T-helper 1 cell (primary cell): ENCODE data around the gene DMRTC1B.
"Not testable (repeated sequence)": the region's sequence is repeated elsewhere in the genome, so short reads cannot be mapped to it uniquely, and the experiment has no call there.

Experiments
- DNase-seq, 5 donors: peaks; one replicate each; pipeline ENCODE4 v3.0.0-alpha.2; 2012 to 2020
- total RNA-seq, 4 donors: gene quantifications; one replicate each; lab custom pipeline; 2026; lab: John Stamatoyannopoulos, UW

The DMRTC1B gene, protein sequence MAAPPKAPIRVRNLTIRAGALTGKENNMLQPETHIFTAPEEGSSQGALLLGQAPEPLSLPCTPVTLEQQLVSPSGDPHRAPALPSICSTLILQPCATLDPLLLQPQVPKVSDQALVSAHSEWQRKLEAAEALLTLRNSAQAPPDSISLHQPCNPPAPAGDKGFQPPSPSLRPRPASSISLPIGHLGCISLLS
- 0 reads per million in 4 donors for total RNA-seq

DNA sequence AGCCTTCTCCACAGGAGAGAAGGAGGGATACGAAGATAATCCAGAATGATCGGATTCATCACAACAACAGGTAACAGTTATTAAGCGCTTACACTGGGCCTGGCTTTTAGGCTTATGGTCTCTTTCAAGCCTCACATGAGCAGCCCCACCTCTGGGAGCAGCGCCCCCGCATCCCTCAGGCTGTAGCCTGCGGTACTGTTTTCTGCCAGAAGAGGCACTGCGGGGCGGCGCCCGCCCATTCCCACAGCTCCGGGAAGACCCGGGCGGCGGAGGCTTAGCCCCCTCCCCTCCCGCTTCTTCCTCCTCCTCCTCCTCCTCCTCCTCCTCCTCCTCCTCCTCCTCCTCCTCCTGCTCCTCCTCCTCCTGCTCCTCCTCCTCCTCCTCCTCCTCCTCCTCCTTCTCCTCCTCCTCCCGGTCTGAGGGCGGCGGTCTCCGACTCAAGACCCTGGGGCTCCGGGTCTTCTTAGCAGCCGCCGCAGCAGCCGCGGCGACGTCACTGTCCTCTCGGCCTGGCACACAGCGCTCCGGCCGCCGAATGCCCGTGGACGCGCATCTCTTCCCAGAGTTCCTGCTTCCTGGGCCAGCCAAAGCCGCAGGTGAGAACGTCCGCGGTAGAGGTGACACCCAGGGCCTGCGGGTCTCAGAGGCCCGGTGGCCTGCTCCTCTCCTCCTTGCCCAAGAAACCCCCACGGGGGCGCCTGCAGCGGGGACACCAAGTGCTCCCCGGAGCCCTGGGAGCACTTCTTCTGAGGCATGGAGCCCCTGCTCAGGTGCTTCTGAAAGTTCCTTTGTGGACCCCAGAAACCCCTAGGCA, at the start of gene DMRTC1B:
DMRTC1B (plus strand) TSS at position 238 of the 814 bp plus-strand sequence. CDS start 68,246 bp downstream, outside the sequence.
- DNase-seq: not testable (repeated sequence)

DNA sequence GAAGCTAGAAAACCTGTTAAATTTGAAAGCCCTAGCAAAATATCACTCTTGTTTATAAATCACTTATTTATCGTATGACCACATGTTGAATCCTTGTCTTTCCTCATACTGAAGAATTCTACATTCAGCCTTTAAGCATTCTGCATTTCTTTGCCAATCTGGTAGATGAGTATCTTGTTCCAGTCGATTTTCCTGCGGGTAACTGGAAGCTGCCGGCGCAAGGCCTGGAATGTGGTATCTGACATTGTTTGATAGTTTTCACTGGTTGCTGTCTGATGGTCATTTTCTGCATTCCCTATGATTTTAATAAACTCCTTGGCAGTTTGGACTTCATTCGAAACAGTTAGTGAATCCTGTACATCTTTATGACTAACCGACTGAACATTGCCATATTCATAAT, 48.8 kb upstream of the DMRTC1B start:
- no peak for DNase-seq

DNA sequence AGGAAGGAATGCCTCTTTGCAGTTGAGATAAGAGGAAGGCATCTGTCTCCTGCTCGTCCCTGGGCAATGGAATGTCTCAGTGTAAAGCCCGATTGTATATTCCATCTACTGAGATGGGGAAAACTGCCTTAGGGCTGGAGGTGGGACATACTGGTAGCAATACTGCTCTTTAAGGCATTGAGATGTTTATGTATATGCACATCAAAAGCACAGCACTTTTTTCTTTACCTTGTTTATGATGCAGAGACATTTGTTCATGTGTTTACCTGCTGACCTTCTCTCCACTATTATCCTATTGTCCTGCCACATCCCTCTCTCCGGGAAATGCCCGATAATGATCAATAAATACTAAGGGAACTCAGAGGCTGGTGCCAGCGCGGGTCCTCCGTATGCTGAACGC, 43.1 kb upstream of the DMRTC1B start:
- DNase-seq: not testable (repeated sequence)

DNA sequence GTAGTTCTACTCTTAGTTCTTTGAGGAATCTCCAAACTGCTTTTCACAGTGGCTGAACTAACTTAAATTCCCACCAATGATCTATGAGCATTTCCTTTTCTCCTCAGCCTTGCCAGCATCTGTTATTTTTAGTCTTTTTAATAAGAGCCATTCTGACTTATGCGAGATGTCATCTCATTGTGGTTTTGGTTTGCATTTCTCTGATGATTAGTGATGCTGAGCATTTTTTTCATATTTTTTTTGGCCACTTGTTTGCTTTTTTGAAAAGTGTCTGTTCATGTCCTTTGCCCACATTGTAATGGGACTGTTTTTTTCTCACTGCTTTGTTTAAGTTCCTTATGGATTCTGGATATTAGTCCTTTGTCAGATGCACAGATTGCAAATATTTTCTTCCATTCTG, 41.1 kb upstream of the DMRTC1B start:
- DNase-seq: no peak

DNA sequence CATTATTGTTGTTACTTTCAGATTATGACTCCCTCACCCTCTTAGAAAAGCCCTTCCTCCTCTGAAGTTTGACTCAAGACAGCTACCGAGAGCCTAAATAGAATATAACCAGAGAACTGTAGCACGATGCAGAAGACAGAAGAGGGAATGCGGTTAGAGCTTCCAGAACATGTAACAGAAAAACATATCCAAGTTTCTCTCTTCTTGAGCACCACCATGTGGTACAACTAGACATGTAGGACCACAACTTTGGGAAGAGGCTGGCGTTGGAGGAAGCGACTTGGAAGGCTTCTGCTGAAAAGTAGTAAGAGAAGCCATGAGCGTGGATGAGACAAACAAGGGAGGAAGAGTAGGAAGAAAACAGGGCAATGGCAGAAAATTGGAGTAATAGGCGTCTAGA, 31.1 kb upstream of the DMRTC1B start:
- DNase-seq: not testable (repeated sequence)

DNA sequence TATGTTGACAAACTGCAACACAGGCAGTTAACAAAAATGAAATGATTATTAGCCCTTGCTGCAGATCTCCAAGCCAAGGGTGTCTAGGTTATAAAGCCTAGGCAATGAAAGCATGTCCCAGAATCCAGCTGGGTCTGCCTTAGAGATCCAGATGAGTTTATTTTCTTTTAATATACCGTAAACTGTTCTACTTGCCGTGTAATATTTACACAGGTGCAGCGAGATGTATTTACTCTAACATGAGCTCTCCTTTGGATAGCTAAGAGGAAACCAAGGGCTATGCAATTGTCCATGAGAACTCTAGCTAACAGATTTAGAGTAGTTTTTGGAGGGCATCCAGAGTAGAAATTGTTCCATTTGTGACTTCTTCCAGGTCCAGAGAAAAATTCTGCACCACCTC, 28.1 kb upstream of the DMRTC1B start:
- not testable (repeated sequence) for DNase-seq

DNA sequence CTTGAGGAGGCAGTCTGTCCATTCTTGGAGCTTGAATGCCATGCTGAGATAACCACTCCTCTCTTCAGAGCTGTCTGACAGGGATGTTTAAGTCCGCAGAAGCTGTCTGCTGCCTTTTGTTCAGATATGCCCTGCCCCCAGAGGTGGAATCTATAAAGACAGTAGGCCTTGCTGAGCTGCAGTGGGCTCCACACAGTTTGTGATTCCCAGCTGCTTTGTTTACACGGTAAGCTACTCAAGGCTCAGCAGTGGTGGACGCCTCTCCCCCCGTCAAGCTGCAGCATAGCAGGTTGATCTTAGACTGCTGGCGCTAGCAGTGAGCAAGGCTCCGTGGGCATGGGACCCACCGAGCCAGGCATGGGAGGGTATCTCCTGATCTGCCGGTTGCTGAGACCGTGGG, 16.2 kb upstream of the DMRTC1B start:
- not testable (repeated sequence) for DNase-seq

DNA sequence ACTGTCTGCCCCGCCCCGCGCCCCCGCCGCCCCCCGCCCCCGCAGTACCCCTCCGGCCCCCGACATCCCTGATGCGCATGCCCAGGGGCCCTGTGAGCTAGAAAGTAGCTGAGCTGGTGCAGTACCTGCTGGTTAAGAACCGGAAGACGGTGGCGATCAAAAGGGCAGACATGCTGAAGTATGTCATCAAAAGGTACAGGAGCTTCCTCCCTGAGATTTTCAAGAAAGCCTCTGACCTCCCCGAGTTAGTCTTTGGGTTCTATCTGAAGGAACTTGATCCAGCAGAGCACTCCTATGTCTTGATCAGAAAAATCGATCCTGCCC, 739 bp downstream of the DMRTC1B start:
- DNase-seq: not testable (repeated sequence)

DNA sequence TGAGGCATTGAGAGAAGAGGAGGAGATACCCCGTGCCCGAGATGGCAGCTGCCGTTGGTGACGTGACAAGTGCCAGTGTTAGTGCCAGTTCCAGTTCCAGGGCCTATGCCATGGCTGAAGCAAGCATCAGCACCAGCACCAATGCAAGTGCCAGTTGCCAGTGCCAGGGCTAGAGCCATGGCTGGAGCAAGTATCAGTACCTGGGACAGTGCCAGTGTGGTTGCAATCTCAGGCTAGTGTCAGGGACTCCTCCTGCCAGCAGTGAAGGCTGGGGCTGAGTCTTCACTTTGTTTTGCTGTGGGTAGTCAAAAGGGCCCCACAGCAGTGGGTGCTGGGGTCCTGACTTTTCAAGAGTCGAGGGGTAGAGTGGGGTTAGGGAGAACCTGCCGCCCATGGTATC, 1.5 kb downstream of the DMRTC1B start:
- not testable (repeated sequence) for DNase-seq

DNA sequence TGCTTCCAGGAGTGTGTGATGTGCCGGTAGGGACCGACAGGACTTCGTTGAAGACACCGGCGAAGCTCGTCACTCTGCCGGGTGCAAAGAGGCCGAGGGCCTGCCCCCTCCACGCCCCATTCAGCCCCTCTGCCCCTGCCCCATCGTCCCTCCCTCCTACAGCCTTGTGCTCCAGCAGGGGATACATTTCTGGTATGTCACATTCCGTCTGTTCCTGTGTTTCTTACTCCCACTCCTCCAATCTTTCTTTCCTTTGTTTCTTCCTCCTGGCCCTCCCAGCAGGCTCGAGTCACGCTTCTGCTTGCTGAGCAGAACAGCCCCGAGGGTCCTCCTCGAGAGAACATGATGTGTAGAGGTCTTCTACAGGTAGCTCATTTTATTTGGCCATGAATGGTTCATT, 5.9 kb downstream of the DMRTC1B start, which contains the start of gene FAM236B:
FAM236B (minus strand) TSS at position 101 of the 400 bp plus-strand sequence; CDS start at position 1, 100 bp downstream.
- DNase-seq: not testable (repeated sequence)

DNA sequence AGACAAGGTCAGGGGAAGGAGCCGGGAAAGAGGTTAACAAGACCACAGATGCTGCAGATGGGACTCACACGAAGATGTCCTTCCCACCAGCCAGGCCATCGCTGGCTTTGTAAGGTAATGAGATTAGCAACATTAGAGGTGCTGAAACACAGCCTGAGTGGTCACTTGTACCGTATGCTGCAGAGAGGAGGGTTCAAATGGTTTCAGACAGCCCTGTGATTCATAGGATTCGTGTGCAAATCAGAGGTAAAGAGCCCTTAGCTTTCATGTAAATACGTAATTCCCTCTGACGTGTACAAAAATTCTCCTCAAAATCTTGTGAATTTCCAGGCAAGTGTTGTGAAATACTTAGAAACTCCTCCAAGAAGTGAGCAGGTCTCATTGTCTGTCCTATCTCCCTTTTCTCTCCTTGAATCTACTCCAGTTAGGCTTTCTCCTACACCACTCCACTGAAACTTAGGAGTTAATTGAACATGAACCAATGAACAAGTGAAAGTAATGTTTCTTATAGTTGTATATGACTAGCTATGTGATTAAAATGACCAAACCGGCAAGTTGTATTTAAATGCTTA, 6.8 kb downstream of the DMRTC1B start:
- DNase-seq: not testable (repeated sequence)

DNA sequence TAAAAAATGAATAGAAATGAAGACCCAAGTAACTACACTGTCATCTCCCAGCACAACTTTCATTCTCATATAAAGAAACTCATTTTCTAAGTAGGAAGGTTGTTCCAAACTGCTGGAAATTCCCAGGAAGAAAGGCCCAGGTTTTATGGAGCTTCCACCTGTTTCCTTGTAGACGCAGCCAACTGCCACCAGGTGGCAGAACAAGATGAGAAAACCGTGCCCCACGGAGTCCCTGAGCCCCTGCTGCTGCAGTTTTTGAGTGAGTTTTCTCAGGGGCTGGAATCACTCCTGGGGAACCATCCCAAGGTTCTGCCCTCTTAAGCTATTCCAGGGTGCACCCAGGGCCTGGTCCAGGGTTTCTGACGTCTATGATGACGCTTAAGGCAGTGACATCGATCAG, 7.3 kb downstream of the DMRTC1B start:
- not testable (repeated sequence) for DNase-seq

DNA sequence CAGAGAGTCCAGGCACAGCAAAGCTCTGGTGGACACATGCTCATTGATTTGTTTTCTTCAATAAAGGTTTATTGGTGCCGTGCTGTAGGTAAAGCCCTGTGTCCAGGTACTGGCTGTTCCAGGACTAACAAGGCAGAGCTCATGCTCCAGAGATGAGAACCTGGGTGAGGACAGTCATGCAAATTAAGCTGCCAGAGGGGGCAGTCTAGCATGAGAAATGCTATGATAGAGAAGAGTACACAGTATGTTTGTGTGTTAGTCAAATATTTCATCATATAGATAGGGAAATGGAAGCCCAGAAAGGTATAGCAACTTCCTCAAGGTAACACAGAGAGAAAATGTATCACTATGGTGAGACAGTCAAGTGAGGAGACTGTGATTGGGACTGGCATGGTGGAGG, 11.5 kb downstream of the DMRTC1B start:
- not testable (repeated sequence) for DNase-seq

DNA sequence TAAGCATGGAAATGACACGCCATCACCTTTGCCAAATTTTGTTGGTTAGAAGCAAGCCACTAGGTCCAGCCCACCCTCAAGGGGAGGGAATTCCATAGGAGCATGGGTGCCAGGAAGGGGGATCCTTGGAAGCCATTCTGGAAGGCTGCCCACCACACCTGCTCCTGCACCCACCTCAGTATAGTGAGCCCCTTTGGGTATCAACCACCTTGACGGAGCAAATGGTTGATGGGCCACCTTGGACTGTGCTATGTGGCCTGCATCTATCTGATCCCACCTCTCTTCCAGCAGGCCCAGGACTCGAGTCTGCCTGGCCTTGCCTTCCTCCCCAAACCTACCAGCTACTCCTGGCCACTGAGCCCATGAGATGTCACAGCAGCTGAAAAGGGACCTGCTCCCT, 13.7 kb downstream of the DMRTC1B start:
- DNase-seq: not testable (repeated sequence)

DNA sequence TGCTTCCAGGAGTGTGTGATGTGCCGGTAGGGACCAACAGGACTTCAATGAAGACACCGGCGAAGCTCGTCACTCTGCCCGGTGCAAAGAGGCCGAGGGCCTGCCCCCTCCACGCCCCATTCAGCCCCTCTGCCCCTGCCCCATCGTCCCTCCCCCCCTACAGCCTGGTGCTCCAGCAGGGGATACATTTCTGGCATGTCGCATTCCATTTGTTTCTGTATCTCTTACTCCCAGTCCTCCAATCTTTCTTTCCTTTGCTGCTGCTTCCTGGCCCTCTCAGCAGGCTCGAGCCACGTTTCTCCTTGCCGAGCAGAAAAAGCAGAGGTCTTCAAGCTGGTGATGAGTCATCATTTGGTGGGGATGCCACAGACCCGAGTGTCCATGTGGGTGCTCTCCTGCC, 31.4 kb downstream of the DMRTC1B start, which contains the start of gene FAM236D:
FAM236D (minus strand) TSS at position 101 of the 400 bp plus-strand sequence; CDS start at position 1, 100 bp downstream.
- DNase-seq: not testable (repeated sequence)

DNA sequence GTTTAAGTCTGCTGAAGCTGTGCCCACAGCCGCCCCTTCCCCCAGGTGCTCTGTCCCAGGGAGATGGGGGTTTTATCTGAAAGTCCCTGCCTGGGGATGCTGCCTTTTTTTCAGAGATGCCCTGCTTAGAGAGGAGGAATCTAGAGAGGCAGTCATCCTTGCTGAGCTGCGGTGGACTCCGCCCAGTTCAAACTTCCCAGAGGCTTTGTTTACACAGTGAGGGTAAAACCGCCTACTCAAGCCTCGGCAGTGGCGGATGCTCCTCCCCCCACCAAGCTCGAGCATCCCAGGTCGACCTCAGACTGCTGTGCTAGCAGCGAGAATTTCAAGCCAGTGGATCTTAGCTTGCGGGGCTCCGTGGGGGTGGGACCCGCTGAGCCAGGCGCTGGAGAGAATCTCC, 54.0 kb downstream of the DMRTC1B start:
- DNase-seq: not testable (repeated sequence)

DNA sequence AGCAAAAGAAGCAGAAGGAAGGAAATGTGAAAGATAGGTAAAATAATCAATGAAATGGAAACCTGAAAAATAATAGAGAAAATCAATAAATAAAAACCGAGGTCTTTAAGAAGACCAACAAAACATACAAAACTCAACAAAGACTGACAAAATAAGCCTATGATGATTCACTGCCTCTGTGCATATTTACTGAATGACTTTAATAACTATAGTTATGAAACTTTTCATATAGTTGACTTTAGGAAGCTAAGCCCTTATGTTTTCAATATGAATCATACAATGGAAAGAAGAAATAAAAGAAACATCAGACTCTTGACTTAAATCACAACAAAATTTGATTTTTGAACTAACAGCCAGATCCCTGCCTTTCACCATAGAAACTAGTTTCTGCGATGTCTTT, 60.8 kb downstream of the DMRTC1B start:
- DNase-seq: not testable (repeated sequence)

DNA sequence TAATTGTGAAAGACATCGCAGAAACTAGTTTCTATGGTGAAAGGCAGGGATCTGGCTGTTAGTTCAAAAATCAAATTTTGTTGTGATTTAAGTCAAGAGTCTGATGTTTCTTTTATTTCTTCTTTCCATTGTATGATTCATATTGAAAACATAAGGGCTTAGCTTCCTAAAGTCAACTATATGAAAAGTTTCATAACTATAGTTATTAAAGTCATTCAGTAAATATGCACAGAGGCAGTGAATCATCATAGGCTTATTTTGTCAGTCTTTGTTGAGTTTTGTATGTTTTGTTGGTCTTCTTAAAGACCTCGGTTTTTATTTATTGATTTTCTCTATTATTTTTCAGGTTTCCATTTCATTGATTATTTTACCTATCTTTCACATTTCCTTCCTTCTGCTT, 106.2 kb downstream of the DMRTC1B start:
- not testable (repeated sequence) for DNase-seq

DNA sequence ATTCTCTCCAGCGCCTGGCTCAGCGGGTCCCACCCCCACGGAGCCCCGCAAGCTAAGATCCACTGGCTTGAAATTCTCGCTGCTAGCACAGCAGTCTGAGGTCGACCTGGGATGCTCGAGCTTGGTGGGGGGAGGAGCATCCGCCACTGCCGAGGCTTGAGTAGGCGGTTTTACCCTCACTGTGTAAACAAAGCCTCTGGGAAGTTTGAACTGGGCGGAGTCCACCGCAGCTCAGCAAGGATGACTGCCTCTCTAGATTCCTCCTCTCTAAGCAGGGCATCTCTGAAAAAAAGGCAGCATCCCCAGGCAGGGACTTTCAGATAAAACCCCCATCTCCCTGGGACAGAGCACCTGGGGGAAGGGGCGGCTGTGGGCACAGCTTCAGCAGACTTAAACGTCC, 113.0 kb downstream of the DMRTC1B start:
- DNase-seq: not testable (repeated sequence)
